Activated T-cell treated with anti-CD3 and anti-CD28 coated beads, Interleukin-2, amount 50 U/mL, for 72 hours (primary cell): ENCODE data around the gene PCCA. TPM values are rescaled to one million over a fixed set of nuclear protein-coding genes. Genes with fewer than 3 reads are reported as not detected.
A peak's percentile ranks its signal among the peaks of the same experiment; 100 is the strongest.
"Not testable (repeated sequence)": the region's sequence is repeated elsewhere in the genome, so short reads cannot be mapped to it uniquely, and the experiment has no call there.

ENCODE experiments used
- ATAC-seq, 2 donors: fragments of 150-1000 bp; cut with Tn5 transposase; replicated peaks in 1 of 2; 2 replicates each; pipeline ENCODE4 v1.10.0; 2021; ENCODE audit warnings: moderate library complexity in 2 of 2, mild to moderate bottlenecking in 1 of 2
- DNase-seq, 2 donors: peaks; one replicate each; pipeline ENCODE4 v3.0.0; 2021 to 2022; ENCODE audit warnings: mixed read lengths in 1 of 2
- H3K27ac Mint-ChIP-seq: one replicate; pipeline ENCODE4 v1.8.0; 2022; ENCODE audit warnings: mild to moderate bottlenecking, moderate library complexity, mixed read lengths
- H3K27me3 Mint-ChIP-seq: one replicate; pipeline ENCODE4 v1.8.0; 2022; ENCODE audit warnings: low read depth, mixed read lengths
- H3K36me3 Mint-ChIP-seq, 2 donors: one replicate each; pipeline ENCODE4 v1.8.0; 2022; ENCODE audit warnings: mixed read lengths in 2 of 2, mild to moderate bottlenecking in 1 of 2; ENCODE audit not compliant: insufficient read depth in 2 of 2
- H3K4me1 Mint-ChIP-seq: one replicate; pipeline ENCODE4 v1.8.0; 2022; ENCODE audit warnings: low read depth, mixed read lengths
- H3K4me3 Mint-ChIP-seq, 2 donors: one replicate each; pipeline ENCODE4 v1.8.0; 2022; ENCODE audit warnings: mild to moderate bottlenecking in 2 of 2, mixed read lengths in 2 of 2, moderate library complexity in 2 of 2
- H3K9me3 Mint-ChIP-seq, 2 donors: one replicate each; pipeline ENCODE4 v1.8.0; 2022; ENCODE audit warnings: mixed read lengths in 2 of 2
- total RNA-seq, 2 donors: library from RNA; stranded (reverse); gene quantifications; one replicate each; pipeline ENCODE4 v1.2.3, GENCODE V29; 2022

The PCCA gene
- total RNA-seq, 2 donors from 2014 or later = 10.5 to 16.9 TPM

DNA sequence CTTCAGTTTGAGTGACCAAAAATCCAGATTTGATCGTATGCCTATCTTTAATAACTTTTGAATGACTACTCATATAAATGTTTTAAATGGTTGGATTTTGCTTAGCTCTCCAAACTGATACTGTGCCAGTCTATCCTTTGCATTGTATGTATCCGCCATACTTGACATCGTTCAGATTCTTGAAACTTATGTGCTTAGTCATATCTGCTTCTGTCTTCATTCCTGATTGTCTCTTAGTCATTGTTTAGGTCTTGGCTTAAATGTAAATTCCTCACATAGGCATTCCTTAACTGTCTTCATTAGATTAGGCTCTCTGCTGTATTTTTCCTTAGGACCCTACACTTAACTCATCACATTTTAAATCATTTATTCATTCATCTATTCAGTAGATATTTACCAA, 126.0 kb downstream of the PCCA start:
- Mint-ChIP-seq H3K4me1 (peaks cover 13% of the 10 kb centered on the region), H3K27ac (no peak overlapping the region), H3K36me3 (peaks cover 0 to 4% of the 10 kb centered on the region in 2 donors), H3K4me3 (no peak overlapping the region), H3K27me3 (no peaks in the 10 kb centered on the region), H3K9me3 (peaks cover 2 to 6% of the 10 kb centered on the region in 2 donors)
- DNase-seq = no peak
- no peak for ATAC-seq

DNA sequence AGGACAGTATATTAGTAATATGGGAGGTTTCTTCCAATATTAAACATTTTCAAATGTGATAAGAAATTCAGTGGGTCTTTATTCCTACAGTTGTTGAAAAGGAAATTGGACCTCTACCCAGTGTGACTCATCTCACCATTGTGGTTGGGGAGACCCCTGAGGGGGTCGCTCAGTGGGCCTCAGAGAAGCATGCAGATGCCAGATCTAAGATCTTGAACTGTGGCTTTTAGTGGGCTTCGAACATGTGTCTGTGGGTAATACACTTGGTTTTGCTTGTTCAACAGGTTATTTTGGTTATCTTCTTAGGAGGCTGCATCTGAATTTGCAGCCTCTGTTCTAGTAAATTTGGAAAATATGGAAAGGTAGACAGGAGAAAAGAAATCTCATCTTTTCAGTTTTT, 132.3 kb downstream of the PCCA start:
- H3K4me1 Mint-ChIP-seq = no peaks in the 10 kb centered on the region
- no peak for ATAC-seq
- no peak for DNase-seq
- H3K27ac Mint-ChIP-seq = no peak overlapping the region
- H3K9me3 Mint-ChIP-seq = no peaks in the 10 kb centered on the region
- H3K27me3 Mint-ChIP-seq = no peaks in the 10 kb centered on the region
- H3K4me3 Mint-ChIP-seq = no peak overlapping the region
- H3K36me3 Mint-ChIP-seq = no peaks in the 10 kb centered on the region

DNA sequence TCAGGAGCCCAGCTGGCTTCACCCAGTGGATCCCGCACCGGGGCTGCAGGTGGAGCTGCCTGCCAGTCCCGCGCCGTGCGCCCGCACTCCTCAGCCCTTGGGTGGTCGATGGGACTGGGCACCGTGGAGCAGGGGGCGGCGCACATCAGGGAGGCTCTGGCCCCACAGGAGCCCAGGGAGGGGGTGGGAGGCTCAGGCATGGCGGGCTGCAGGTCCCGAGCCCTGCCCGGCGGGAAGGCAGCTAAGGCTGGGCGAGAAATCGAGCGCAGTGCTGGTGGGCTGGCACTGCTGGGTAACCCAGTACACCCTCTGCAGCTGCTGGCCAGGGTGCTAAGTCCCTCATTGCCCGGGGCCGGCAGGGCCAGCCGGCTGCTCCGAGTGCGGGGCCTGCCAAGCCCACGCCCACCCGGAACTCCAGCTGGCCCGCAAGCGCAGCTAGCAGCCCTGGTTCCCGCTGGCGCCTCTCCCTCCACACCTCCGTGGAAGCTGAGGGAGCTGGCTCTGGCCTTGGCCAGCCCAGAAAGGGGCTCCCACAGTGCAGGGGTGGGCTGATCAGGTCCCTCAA, 135.2 kb downstream of the PCCA start:
- not testable (repeated sequence) for H3K9me3 Mint-ChIP-seq, H3K27ac Mint-ChIP-seq, H3K27me3 Mint-ChIP-seq, H3K4me1 Mint-ChIP-seq, H3K36me3 Mint-ChIP-seq, H3K4me3 Mint-ChIP-seq, ATAC-seq, DNase-seq

DNA sequence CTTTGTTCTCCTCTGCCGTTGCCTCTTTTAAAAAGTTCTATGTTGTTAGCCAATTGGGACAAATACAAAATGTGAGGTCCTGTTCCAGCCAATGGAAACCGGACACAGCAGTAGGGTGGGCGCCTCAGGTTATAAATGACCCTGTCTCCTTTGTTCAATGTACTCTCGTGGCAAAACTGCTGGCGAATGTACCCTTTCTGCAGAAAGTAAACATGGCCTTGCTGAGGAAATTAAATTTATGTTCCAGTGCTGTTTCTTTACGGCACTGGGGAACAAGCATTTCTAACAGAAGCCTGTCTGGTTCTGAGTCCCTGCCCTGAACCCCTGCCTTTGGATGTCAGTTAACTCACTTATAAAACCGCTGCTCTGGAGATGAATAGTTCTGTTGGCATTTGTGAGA, 140.7 kb downstream of the PCCA start:
- H3K27ac Mint-ChIP-seq = no peak overlapping the region
- H3K4me3 Mint-ChIP-seq = no peak overlapping the region
- ATAC-seq (no peak), DNase-seq (no peak)
- no peaks in the 10 kb centered on the region for H3K9me3 Mint-ChIP-seq
- H3K27me3 Mint-ChIP-seq = no peaks in the 10 kb centered on the region
- no peaks in the 10 kb centered on the region for H3K36me3 Mint-ChIP-seq
- H3K4me1 Mint-ChIP-seq = no peaks in the 10 kb centered on the region

DNA sequence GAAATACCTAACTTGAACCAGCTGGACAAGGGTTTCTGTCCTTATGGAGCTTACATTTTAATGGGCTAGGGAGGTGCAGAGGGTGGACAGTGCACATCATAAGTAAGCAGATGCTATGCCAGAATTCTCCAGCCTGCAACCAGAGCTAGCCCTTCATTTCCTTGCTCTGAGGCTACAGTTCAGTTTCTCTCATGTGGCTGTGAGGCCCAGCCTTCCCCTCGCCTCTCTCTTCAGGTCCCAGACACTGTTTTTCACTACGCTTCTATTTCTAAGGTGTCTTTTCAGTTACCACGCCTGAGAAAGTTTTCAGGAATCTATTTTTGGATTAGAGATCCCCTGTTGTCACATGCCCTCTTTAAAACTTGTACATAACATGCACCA, 141.9 kb downstream of the PCCA start:
- peaks cover 4% of the 10 kb centered on the region for H3K4me1 Mint-ChIP-seq
- H3K27me3 Mint-ChIP-seq = no peaks in the 10 kb centered on the region

DNA sequence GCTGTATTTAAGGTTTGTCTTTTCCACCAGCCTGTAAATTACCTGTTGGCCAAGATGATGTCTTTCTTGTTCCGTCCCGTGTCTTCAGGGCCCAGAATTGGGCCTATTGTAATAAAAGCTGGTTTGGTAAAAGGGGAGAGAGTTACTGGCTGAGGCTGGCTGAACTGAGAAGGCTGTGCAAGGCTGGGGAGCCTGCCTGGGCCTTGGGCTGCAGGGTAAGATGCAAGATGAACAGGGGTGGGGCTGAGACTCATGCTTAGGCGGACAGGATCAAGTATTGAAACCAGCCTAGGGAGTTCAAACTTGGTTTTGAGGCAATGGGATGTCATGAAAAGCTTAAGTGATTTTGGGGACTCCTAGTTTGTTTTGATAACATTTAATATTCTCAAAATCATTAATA, 142.3 kb downstream of the PCCA start:
- H3K4me3 Mint-ChIP-seq = no peak overlapping the region

More for the DNA sequence above, 141.9 kb downstream of the PCCA start:
- no peak for ATAC-seq
- no peak overlapping the region for H3K27ac Mint-ChIP-seq
- no peaks in the 10 kb centered on the region for H3K36me3 Mint-ChIP-seq
- H3K4me3 Mint-ChIP-seq = no peak overlapping the region
- no peaks in the 10 kb centered on the region for H3K9me3 Mint-ChIP-seq
- DNase-seq = no peak

DNA sequence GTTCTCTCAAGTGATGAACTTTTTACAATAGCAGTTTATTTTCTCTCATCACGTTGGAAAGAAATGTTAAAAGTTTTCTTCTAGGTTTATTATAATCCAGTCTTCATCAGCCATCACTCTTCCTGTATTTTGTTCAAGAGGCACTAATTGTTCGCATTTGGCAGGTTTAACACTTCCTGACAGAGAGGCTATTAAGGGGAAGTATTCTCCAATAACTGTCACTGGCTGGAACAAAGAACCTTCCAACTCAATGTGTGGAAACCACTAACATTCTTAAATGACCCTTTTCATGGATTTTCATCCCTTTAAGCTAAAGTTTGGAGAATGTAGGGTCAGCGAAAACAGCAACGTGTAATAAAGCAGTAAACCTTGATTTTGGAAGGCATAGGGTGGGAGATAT, 145.1 kb downstream of the PCCA start:
- H3K4me3 Mint-ChIP-seq = no peak overlapping the region
- peaks cover 4% of the 10 kb centered on the region for H3K4me1 Mint-ChIP-seq
- H3K9me3 Mint-ChIP-seq = no peaks in the 10 kb centered on the region
- DNase-seq = no peak
- no peak overlapping the region for H3K27ac Mint-ChIP-seq
- H3K36me3 Mint-ChIP-seq = no peaks in the 10 kb centered on the region
- no peaks in the 10 kb centered on the region for H3K27me3 Mint-ChIP-seq
- ATAC-seq = no peak

More for the DNA sequence above, 142.3 kb downstream of the PCCA start:
- ATAC-seq (no peak), DNase-seq (no peak)
- Mint-ChIP-seq H3K4me1 (peaks cover 4% of the 10 kb centered on the region), H3K27ac (no peak overlapping the region), H3K9me3 (no peaks in the 10 kb centered on the region), H3K27me3 (no peaks in the 10 kb centered on the region), H3K36me3 (no peaks in the 10 kb centered on the region)

DNA sequence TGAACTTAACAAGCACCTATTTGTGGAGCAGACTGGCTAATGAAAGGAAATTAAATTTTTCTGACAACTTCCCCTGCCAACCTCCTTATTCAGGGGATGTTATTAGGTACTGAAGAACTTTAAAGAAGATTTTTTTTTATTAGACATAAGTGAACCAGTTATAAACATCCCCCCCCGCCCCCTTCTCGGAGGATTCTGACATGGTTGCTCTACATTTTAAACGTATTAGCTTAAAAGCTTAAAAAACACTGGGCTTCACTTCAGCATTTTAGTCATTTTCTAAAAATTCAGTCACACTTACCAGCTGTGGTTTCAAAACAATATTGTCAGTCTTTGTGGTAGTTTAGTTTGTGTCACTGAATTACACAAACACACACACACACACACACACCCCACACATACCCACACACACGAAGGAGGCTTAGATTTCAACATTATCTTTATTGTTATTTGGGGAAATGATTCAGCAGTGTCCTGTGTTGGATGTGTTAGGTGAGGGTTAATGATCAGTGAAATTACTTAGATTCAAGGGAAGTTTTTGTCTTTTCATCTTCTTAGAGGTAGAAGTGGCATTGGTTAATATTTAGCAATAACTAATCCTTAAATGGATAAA, 145.7 kb downstream of the PCCA start:
- Mint-ChIP-seq H3K27ac (no peak overlapping the region), H3K36me3 (no peaks in the 10 kb centered on the region), H3K27me3 (no peaks in the 10 kb centered on the region), H3K4me1 (peaks cover 4% of the 10 kb centered on the region), H3K9me3 (no peaks in the 10 kb centered on the region), H3K4me3 (no peak overlapping the region)
- ATAC-seq (peak in 1 of 2 donors; percentile 32), DNase-seq (no peak)

DNA sequence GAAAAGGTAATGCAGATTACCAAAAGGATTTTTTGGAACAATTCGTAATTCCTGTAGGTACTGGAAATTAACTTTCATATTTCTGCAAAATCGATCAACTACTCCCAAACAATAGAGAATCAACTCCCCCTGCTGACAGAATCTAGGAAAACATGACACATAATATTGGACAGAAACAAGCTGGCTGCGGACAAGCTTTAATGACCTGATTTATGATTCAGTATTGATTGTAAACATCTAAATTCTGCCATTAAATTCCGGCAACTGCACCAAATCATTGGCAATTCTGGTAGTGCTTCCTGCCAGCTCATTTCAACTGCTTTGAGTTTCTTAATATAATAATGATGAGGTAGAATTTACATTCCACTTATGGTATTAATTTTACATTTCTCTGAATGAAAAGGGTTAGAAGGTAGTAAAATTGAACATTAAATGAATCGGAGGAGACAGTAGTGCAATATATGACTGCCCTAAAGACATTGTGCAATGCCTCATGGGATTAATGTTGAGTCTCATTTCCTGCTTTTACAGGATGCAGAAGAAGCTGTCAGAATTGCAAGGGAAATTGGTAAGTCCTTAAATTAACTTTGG, 146.5 kb downstream of the PCCA start:
- Mint-ChIP-seq H3K27ac (no peak overlapping the region), H3K4me1 (peaks cover 4% of the 10 kb centered on the region), H3K9me3 (no peaks in the 10 kb centered on the region), H3K27me3 (no peaks in the 10 kb centered on the region), H3K4me3 (peak overlapping the region in 1 of 2 donors; percentile 23), H3K36me3 (no peaks in the 10 kb centered on the region)
- peak in 1 of 2 donors; percentile 47 for ATAC-seq
- peak in 1 of 2 donors; percentile 22 for DNase-seq

DNA sequence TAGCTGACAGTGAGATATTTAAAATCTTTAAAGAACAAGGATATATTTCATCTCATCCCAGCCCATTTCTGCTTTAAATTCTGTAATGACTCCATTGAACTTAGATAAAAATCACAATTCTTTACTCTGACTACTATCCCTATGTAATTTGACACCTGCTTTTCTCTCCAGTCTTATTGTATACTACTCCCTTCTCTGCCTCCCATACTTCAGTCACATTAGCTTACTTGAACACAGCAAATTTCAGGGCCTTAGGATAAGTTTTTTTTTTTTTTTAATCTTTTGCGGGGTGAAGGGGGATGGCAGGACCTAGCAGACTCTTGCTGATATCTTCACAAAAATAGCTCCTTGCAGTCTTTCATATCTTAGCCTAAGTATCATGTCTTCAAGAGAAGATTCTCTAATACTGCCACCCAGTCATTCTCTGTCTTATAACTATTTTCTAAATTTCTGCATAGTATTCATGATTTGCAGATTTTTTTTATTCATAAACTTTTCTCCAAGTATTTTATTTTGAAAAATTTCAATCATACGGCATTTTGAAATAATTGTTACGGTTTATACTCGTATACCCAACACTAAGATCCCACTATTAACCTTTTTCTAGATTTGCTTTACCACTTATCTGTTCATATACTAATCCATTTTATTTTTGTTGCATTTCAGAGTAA, 151.4 kb downstream of the PCCA start:
- H3K27ac Mint-ChIP-seq = no peak overlapping the region
- H3K4me1 Mint-ChIP-seq = peaks cover 3% of the 10 kb centered on the region
- H3K27me3 Mint-ChIP-seq = no peaks in the 10 kb centered on the region
- DNase-seq (no peak), ATAC-seq (no peak)
- no peaks in the 10 kb centered on the region for H3K36me3 Mint-ChIP-seq
- no peak overlapping the region for H3K4me3 Mint-ChIP-seq
- H3K9me3 Mint-ChIP-seq = no peaks in the 10 kb centered on the region

DNA sequence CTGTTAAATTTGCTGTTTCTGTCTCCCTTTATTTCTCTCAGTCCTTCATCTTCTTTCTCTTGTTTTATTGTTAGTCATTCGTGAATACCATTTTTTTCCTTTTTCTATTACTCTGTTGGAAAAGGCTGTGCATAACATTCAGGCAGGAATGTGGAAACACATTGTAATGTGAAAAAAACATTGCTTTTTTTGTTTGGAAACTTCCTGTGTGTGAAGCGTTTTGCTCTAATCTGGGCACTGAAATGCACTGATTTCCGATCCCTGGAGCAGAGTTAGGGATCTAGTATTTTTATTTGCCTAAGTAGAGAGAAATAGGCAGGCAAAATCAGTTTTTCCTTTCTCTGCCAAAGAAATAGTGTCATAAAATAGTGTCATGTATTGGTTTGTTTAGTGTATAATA, 155.5 kb downstream of the PCCA start:
- H3K27ac Mint-ChIP-seq = no peak overlapping the region
- no peaks in the 10 kb centered on the region for H3K4me1 Mint-ChIP-seq
- H3K36me3 Mint-ChIP-seq = peaks cover 6 to 8% of the 10 kb centered on the region in 2 donors
- no peaks in the 10 kb centered on the region for H3K27me3 Mint-ChIP-seq
- no peak overlapping the region for H3K4me3 Mint-ChIP-seq
- no peak for ATAC-seq
- no peak for DNase-seq
- H3K9me3 Mint-ChIP-seq = peaks cover 0 to 3% of the 10 kb centered on the region in 2 donors

DNA sequence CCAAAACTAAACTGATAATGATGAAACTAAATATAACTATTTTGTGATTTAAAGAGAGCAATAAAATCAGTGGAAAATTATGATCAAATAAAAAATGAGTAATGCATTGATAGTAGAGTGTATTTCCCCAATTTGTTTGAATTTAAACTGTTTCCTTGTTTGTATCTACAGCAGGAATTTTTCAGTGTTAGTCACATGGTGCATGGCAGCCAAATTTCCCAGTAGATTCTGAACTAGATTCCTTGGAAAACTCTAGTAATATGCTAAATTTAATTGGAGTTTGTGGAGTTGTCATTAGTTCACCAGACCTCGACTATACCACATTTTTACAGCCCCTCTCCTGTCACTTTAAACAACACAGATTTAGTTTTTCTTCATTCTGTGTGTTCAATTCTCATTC, 156.2 kb downstream of the PCCA start:
- DNase-seq (no peak), ATAC-seq (no peak)
- no peaks in the 10 kb centered on the region for H3K4me1 Mint-ChIP-seq
- H3K36me3 Mint-ChIP-seq = peaks cover 6 to 8% of the 10 kb centered on the region in 2 donors
- H3K27me3 Mint-ChIP-seq = no peaks in the 10 kb centered on the region
- no peak overlapping the region for H3K27ac Mint-ChIP-seq
- H3K4me3 Mint-ChIP-seq = no peak overlapping the region
- H3K9me3 Mint-ChIP-seq = peaks cover 0 to 3% of the 10 kb centered on the region in 2 donors

DNA sequence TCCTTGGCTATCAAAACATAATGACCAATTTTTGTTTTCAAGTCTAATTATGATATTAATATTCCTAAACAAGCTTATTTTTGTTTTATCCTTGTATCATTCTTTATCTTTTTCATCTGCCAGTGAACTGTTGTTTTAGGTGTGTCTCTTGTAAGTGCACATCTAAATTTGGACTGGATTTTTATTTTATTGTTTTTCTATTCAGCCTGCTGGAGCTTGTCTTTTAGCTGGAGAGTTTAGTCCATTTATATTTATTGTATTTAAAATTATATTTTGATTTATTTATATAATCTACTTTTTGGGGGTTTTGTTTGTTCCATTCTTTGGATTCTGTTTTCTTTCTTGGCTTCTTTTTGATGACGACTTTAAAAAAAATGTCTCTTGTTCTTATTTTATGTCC, 159.0 kb downstream of the PCCA start:
- Mint-ChIP-seq H3K27ac (no peak overlapping the region), H3K4me3 (no peak overlapping the region), H3K27me3 (no peaks in the 10 kb centered on the region), H3K36me3 (peaks cover 6 to 8% of the 10 kb centered on the region in 2 donors), H3K4me1 (no peaks in the 10 kb centered on the region), H3K9me3 (peaks cover 0 to 3% of the 10 kb centered on the region in 2 donors)
- DNase-seq (no peak), ATAC-seq (no peak)
